ENCODE results near the gene NHLH2. TPM values are rescaled to one million over a fixed set of nuclear protein-coding genes. Genes with fewer than 3 reads are reported as not detected.

NHLH2 gene
- polyA plus RNA-seq, 2 of the 4 experiments (the other 2 are of a cell fraction): not detected

DNA sequence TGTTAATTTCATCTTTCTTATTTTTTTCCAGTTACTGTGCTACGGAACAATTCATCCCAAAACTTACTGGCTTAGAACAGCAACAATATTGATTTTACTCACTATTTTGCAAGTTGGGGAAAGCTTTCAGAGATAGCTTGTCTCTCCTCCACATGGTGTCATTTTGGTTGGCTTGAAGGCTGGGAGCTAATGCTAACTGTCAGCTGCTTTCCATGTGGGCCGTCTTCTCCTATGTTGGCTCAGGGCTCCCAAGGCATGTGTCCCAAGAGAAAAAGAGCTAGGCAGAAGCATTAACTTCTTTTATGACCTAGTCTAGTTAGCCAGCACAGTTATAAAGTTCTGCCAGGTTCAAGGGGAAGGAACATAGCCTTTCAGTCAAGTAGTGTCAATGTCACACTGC lies 38.5 kb downstream of the NHLH2 start:
- WGBS (ENCODE audit: missing lambda C conversion rate): 56% methylated on average over 2 of the region's 2 CpGs
- H3K27ac ChIP-seq: no peak overlapping the region
- H3K4me3 ChIP-seq: no peak overlapping the region
- FAIRE-seq (no peak), ATAC-seq (no peak), DNase-seq (ENCODE audit: low read depth in 1 of 2, low spot score in 1 of 2) (no peak)
- ChIA-PET CTCF (interaction anchor here (1.1 kb wide), 1 partner anchor 20 kb away, joined by 3 read pairs; no protein-coding TSS in a partner anchor), POLR2A (no interaction called here)
- TF ChIP-seq ZNF302 (CRISPR knock-in tag; IDR thresholded peaks at IDR 0.05): no peak
- TF ChIP-seq, protein P1, sequence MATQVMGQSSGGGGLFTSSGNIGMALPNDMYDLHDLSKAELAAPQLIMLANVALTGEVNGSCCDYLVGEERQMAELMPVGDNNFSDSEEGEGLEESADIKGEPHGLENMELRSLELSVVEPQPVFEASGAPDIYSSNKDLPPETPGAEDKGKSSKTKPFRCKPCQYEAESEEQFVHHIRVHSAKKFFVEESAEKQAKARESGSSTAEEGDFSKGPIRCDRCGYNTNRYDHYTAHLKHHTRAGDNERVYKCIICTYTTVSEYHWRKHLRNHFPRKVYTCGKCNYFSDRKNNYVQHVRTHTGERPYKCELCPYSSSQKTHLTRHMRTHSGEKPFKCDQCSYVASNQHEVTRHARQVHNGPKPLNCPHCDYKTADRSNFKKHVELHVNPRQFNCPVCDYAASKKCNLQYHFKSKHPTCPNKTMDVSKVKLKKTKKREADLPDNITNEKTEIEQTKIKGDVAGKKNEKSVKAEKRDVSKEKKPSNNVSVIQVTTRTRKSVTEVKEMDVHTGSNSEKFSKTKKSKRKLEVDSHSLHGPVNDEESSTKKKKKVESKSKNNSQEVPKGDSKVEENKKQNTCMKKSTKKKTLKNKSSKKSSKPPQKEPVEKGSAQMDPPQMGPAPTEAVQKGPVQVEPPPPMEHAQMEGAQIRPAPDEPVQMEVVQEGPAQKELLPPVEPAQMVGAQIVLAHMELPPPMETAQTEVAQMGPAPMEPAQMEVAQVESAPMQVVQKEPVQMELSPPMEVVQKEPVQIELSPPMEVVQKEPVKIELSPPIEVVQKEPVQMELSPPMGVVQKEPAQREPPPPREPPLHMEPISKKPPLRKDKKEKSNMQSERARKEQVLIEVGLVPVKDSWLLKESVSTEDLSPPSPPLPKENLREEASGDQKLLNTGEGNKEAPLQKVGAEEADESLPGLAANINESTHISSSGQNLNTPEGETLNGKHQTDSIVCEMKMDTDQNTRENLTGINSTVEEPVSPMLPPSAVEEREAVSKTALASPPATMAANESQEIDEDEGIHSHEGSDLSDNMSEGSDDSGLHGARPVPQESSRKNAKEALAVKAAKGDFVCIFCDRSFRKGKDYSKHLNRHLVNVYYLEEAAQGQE (IDR thresholded peaks at IDR 0.05): no peak
- TF ChIP-seq FOSB (CRISPR knock-in tag; IDR thresholded peaks at IDR 0.05): no peak
- TF ChIP-seq MYC (IDR thresholded peaks at IDR 0.05; ENCODE audit: borderline replicate concordance, low read length): no peak
- no peak for TF ChIP-seq HDAC2 (IDR thresholded peaks at IDR 0.05)
- no peak for TF ChIP-seq BHLHE40 (IDR thresholded peaks at IDR 0.05; ENCODE audit: low read depth, low read length)
- no peak for TF ChIP-seq NFE2L2 (conservative IDR thresholded peaks at IDR 0.05; ENCODE audit: low read length)
- no peak for TF ChIP-seq RCOR1 (IDR thresholded peaks at IDR 0.05; ENCODE audit: low read depth, low read length)
- no peak for TF ChIP-seq EP300 (IDR thresholded peaks at IDR 0.05)
- no peak for TF ChIP-seq FOSL2 (IDR thresholded peaks at IDR 0.05)
- TF ChIP-seq FOSL2 (CRISPR knock-in tag; IDR thresholded peaks at IDR 0.05): no peak
- no peak for TF ChIP-seq MAFK (IDR thresholded peaks at IDR 0.05; ENCODE audit: partially characterized antibody)
- TF ChIP-seq, protein P2, sequence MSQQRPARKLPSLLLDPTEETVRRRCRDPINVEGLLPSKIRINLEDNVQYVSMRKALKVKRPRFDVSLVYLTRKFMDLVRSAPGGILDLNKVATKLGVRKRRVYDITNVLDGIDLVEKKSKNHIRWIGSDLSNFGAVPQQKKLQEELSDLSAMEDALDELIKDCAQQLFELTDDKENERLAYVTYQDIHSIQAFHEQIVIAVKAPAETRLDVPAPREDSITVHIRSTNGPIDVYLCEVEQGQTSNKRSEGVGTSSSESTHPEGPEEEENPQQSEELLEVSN (IDR thresholded peaks at IDR 0.05; ENCODE audit: borderline replicate concordance, low read depth): no peak
- no peaks in the 10 kb centered on the region for H3K4me1 ChIP-seq
- no peak overlapping the region for H3K4me2 ChIP-seq
- H3K9me3 ChIP-seq: no peaks in the 10 kb centered on the region

DNA sequence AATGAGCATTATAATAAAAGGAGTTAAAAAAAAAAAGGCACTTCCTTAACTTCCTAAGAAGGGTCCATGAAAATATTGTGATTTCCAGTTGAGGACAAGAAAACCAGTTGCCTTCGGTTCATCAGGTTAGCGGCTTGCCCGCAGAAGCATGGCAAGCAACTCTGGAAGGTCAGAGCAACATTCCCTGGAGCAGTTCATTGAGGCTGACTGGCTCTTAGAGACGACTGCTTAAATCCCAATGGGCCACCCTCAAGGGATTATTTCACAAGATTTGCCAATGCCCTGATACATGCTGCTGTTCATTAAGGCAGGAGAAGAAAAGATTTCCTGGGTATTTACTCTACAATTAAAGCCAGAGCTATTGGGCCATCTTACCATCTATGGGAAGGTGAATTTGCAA lies 43.4 kb downstream of the NHLH2 start:
- no peak for DNase-seq (ENCODE audit: low read depth in 1 of 2, low spot score in 1 of 2)
- TF ChIP-seq BHLHE40 (IDR thresholded peaks at IDR 0.05; ENCODE audit: low read depth, low read length) (no peak), TFCP2L1 (CRISPR knock-in tag; IDR thresholded peaks at IDR 0.05) (no peak), CEBPB (IDR thresholded peaks at IDR 0.05) (no peak), HOXB13 (CRISPR knock-in tag; IDR thresholded peaks at IDR 0.05; ENCODE audit: low read depth) (no peak), HDAC2 (IDR thresholded peaks at IDR 0.05) (no peak), KDM1A (IDR thresholded peaks at IDR 0.05; ENCODE audit: low read depth) (no peak)
- TF ChIP-seq, protein P3, sequence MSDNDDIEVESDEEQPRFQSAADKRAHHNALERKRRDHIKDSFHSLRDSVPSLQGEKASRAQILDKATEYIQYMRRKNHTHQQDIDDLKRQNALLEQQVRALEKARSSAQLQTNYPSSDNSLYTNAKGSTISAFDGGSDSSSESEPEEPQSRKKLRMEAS (IDR thresholded peaks at IDR 0.05): no peak
- H3K4me1 ChIP-seq: no peaks in the 10 kb centered on the region
- H3K27ac ChIP-seq: no peak overlapping the region
- H3K9me3 ChIP-seq: no peaks in the 10 kb centered on the region
- POLR2A ChIA-PET: no interaction called here
- 71% methylated on average over 4 of the region's 4 CpGs for WGBS (ENCODE audit: missing lambda C conversion rate)
- no peak overlapping the region for H3K4me2 ChIP-seq
- ATAC-seq: no peak
- CTCF ChIA-PET: no interaction called here
- no peak overlapping the region for H3K4me3 ChIP-seq
- no peak for FAIRE-seq

DNA sequence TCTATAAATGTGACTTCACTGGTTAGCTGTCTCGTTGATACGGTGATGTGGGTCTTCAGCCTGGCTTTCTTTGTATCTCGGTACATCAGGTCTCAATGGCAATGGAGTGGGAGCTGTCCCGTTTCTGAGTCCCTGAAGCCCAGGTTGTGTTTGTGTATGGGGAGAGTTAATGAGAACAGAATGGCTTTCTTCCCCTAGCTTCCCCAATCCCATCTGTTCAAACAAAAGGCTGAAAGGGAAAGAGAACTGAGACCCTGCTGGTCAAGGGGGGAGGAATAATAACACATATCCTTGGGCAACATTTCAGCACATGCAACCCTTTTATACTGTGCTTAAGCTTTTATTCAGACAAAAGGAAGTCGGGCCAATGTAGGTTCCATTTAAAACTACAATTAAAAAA lies 44.0 kb downstream of the NHLH2 start:
- POLR2A ChIA-PET: no interaction called here
- 40% methylated on average over 5 of the region's 5 CpGs for whole genome bisulfite sequencing (ENCODE audit: missing lambda C conversion rate)
- TF ChIP-seq BHLHE40 (IDR thresholded peaks at IDR 0.05; ENCODE audit: low read depth, low read length): no peak
- no peak for TF ChIP-seq MYC (IDR thresholded peaks at IDR 0.05; ENCODE audit: borderline replicate concordance, low read length)
- no peak for TF ChIP-seq SMC3 (IDR thresholded peaks at IDR 0.05)
- TF ChIP-seq MAFK (IDR thresholded peaks at IDR 0.05; ENCODE audit: partially characterized antibody): no peak
- TF ChIP-seq, protein P4, sequence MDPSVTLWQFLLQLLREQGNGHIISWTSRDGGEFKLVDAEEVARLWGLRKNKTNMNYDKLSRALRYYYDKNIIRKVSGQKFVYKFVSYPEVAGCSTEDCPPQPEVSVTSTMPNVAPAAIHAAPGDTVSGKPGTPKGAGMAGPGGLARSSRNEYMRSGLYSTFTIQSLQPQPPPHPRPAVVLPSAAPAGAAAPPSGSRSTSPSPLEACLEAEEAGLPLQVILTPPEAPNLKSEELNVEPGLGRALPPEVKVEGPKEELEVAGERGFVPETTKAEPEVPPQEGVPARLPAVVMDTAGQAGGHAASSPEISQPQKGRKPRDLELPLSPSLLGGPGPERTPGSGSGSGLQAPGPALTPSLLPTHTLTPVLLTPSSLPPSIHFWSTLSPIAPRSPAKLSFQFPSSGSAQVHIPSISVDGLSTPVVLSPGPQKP (IDR thresholded peaks at IDR 0.05; ENCODE audit: low read depth, low read length): no peak
- TF ChIP-seq, protein P3 (IDR thresholded peaks at IDR 0.05): no peak
- TF ChIP-seq, protein P2 (IDR thresholded peaks at IDR 0.05; ENCODE audit: borderline replicate concordance, low read depth): no peak
- TF ChIP-seq ZSCAN20 (CRISPR knock-in tag; IDR thresholded peaks at IDR 0.05): no peak
- no peak for TF ChIP-seq FOXS1 (CRISPR knock-in tag; IDR thresholded peaks at IDR 0.05)
- no peak for TF ChIP-seq RFX5 (IDR thresholded peaks at IDR 0.05)
- TF ChIP-seq, protein P5, sequence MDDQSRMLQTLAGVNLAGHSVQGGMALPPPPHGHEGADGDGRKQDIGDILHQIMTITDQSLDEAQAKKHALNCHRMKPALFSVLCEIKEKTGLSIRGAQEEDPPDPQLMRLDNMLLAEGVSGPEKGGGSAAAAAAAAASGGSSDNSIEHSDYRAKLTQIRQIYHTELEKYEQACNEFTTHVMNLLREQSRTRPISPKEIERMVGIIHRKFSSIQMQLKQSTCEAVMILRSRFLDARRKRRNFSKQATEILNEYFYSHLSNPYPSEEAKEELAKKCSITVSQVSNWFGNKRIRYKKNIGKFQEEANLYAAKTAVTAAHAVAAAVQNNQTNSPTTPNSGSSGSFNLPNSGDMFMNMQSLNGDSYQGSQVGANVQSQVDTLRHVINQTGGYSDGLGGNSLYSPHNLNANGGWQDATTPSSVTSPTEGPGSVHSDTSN (IDR thresholded peaks at IDR 0.05): no peak
- TF ChIP-seq CBX8 (IDR thresholded peaks at IDR 0.05): no peak
- TF ChIP-seq GATA3 (IDR thresholded peaks at IDR 0.05; ENCODE audit: borderline replicate concordance): no peak
- TF ChIP-seq, protein P6, sequence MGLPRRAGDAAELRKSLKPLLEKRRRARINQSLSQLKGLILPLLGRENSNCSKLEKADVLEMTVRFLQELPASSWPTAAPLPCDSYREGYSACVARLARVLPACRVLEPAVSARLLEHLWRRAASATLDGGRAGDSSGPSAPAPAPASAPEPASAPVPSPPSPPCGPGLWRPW (IDR thresholded peaks at IDR 0.05): no peak

More for the DNA sequence above, 44.0 kb downstream of the NHLH2 start:
- Histone ChIP-seq H3K9me3 (no peaks in the 10 kb centered on the region), H3K4me2 (no peak overlapping the region), H3K4me3 (no peak overlapping the region), H3K4me1 (no peaks in the 10 kb centered on the region), H3K27ac (no peak overlapping the region)
- CTCF ChIA-PET: interaction anchor here (1.1 kb wide), 1 partner anchor 224 kb away, joined by 4 read pairs; no protein-coding TSS in a partner anchor
- no peak for ATAC-seq
- DNase-seq (ENCODE audit: low read depth in 1 of 2, low spot score in 1 of 2): no peak
- no peak for FAIRE-seq

Measured in A549 (cell line).